HG02623 (cell line): ENCODE results near the gene KAZN.

Experiments used
- ATAC-seq: cut with Tn5 transposase; IDR thresholded peaks from one replicate; pipeline ENCODE4 v1.9.1; 2021; ENCODE audit warnings: moderate library complexity; ENCODE audit not compliant: unreplicated experiment

The KAZN gene

GRCh38 chr1:14897997-14898645 lies 299.6 kb downstream of the KAZN start:
- ATAC-seq, result no peak

DNA sequence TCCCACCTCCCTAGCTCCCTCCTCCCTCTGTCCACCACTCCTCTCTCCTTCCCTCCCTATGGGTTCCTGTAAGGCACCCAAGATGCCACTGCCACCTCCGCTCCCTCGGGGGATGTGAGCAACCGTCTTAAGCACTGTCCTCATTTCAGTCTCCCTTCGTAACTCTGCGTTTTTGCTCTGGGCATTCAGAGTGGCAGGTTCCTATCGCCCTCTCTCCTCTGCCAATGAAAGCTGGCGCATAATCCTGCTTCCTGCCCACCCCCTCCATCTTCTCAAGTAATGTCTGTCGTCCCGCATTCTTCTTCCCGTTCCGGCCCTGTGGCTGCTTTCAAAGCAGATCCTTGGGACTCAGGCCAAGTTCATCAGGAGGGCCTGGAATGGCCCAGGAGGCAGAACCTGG lies 301.2 kb downstream of the KAZN start:
- ATAC-seq, result no peak

DNA sequence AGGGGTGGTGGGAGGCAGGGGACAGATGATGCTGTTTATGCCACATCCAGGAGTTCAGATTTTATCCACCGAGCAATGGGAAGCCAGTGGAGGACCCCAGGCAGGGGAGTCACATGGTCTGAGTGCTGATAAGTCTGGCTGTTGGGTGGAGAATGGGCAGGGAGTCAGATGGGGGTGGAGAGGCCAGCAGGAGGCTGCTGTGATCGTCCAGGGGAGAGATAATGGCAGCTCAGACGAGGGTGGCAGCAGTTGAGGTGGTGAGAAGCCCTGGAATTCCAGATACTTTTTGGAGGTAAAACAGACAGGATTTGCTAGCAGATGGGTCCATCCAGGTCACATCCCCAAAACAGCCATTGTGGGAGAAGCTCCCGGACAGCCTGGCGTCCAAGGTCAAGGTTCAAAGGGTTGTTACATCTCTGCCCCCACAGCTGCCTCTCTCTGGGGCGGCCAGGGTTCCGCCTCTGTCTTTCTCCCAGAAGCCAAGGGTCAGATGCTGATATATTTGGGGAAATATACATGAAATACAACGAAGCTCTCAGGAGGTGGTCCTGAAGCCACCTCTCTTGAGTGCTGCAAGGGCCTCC lies 303.0 kb downstream of the KAZN start:
- ATAC-seq, result no peak

DNA sequence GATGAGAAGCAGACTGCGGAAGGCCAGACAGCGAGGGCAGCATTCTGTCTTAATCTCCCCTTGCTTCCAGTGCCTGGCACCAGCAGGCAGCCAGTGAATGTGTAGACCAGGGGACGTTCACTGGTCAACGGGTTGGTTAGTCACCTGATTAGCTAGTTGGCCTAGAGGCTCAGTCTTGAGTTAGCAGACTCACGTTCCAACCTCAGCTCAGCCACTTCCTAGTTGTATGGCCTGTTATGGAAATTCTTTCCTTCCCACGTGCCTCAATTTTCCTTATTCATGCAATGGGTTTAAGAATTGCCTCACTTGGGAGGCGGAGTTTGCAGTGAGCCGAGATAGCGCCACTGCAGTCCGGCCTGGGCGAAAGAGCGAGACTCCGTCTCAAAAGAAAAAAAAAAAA lies 305.4 kb downstream of the KAZN start:
- no peak for ATAC-seq

- ATAC-seq, result no peak
These were observed 308.2 kb downstream of the KAZN start for GRCh38 chr1:14906665-14907064.

DNA sequence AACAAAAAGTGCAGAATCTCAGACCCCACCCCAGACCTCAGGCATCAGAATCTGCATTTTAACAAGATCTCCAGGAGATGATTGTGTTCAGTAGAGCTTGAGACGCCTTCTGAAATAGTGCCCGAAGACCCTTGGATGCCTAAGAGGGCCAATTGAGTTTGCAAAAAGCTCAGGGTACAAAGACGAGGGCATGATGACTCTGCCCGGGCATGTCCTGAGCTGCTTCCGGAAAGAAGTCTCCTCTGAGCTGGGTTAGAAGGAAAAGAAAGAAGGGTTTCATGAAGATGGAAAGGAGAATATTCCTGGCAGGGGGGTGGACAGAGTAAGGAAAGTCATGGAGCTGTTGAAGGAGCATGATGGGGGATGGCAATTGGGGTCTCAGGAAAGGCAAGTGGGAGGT lies 308.9 kb downstream of the KAZN start:
- ATAC-seq, result no peak

DNA sequence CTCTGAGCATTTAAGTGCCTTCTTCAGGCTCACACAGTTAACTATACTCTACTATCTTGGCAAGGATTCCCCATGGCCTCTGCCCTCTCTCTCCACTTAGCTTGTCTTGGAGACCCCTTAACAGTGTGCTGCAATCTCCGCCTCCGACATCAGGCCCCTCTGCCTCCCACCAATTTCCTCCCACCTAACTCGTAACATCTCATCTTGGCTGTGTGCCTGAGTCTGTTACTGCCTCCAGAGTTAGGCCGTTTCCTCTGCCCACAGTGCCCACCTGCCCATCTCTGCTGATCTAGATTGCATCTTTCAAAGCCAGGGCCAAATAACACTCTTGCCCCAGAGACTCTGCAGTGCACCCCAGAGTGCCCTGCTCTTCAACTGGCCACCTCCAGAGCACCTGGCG lies 310.8 kb downstream of the KAZN start:
- ATAC-seq, result no peak

GRCh38 chr1:14909920-14910460 lies 311.5 kb downstream of the KAZN start:
- no peak for ATAC-seq

DNA sequence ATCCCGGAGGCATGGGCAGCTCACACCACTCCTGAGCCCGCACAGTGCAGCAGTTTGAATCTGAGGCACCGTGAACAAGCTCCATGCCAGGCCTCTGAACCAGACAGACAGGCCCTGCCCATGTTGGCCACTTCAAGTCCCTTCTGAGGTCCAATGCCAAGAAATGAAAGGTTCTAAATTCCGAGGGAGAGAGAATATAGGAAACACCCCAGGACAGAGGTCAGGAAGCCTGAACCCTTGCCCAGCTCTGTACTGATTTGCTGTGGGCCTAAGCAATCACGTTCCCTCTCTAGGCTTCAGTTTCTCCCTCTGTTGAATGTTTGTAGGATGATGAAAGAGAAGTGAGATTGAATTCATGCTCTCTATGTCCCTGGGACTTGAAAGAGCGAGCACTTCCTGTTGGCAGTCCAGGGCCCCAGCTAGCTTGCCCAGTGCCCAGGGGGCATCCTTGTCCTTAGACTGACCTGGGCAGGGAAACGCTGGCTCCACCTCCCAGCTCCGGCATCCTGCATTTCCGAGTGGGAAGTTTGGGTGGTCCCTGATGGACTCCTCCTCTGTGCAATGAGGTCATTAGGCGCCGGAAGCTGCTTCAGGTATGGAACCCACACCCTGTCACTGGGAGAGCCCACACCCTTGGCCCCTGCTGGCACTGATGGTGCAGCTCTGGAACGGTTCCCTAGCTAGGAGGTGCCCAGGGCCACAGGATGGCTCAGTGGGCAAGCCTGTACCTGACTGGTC lies 312.7 kb downstream of the KAZN start:
- no peak for ATAC-seq

DNA sequence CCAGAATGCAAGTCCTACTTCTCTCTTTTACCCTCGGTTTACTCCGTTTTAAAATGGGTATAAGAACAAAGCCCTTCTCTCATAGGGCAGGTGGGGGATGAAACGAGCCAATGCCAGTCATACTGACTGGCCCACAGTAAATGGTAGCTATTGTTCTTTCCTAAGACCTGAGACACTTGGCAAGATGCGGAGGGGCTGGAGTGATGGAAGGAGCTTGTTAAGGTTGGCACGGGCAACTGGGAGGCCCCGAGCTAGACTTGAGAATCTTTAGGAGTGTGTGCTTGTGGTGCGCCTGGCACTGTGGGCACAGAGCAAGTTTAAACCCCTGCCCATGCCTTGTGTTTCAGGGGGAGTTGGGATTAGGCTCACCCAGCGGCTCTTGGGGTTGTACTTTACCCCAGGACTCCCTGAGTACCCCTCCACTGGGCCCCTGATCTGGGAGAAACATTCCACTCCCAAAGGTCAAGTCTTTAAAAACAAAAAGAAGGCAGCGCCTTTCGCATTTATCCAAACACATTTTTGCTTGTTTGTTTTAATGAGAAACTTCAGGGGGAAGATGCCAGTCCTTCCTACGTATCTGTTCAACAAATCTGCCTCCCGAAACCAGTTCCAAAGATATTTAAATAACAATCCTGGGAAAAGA lies 314.5 kb downstream of the KAZN start:
- ATAC-seq, result no peak

DNA sequence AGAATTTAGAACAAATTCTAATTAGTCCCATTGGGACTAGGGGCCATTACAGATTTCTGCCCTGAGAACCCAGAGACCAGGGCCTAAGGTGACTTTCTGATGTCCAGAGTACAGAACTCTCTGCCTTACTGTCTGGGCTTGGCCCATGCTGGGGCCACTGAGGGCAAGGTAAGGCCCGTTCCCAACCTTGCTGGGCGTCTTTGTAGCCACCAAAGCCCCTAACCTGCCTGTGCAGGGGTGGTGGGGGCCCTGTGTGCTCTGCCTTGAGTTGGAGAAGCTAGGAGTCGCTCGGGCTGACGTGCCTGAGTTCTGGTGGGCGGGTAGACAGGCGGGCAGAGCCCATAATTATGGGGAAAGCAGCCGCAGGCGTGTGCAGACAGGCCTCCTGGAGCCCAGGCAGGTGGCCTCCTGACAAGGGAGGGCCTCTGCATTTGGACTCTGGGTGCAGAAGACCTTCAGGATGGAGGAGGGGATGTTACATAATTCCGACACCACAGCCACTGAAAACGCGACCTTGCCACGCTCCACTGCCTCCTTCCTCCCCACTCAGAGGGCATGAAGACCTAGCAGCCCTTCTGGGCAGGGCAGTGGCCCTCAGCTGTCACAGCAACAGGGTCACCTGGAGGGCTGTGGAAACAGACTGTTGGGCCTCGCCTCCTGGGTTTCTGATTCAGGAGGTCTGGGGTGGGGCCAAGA lies 315.1 kb downstream of the KAZN start:
- ATAC-seq, result no peak

- ATAC-seq, result no peak
These were observed 316.0 kb downstream of the KAZN start for GRCh38 chr1:14914351-14914988.

GRCh38 chr1:14915356-14916054 lies 317.0 kb downstream of the KAZN start:
- no peak for ATAC-seq

DNA sequence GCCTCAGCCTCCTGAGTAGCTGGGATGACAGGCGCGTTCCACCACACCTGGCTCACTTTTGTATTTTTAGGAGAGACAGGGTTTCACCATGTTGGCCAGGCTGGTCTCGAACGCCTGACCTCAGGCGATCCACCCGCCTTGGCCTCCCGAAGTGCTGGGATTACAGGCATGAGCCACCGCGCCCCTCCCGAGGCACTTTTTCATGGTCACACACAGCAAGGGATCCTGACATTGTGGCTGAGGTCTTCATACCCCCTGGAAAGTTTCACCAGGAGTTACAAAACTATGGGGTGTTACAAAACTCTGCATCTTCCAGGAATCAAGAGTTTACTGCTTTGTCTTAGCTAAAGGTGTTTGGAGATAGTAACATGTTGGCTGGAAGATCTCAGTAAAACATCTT lies 320.8 kb downstream of the KAZN start:
- no peak for ATAC-seq

- no peak for ATAC-seq
These were observed 321.3 kb downstream of the KAZN start for GRCh38 chr1:14919751-14920150.

- ATAC-seq, result no peak
These were observed 322.6 kb downstream of the KAZN start for GRCh38 chr1:14921057-14921456.

- ATAC-seq, result no peak
These were observed 324.6 kb downstream of the KAZN start for GRCh38 chr1:14922942-14923726.

- ATAC-seq, result no peak
These were observed 325.4 kb downstream of the KAZN start for GRCh38 chr1:14923727-14924452.
